HepG2 (cell line): ENCODE results near the gene PIWIL4. TPM values are rescaled to one million over a fixed set of nuclear protein-coding genes. Genes with fewer than 3 reads are reported as not detected.

ENCODE experiments used
- ATAC-seq: fragments of 200-7000 bp; cut with Tn5 transposase; 3 replicates; pipeline ENCODE4 v1.9.1; 2020; ENCODE audit warnings: mild to moderate bottlenecking, moderate library complexity
- BruUV-seq: library from RNA; stranded (reverse); fragments of 400-500 nt; replicated peaks from 2 replicates; lab custom pipeline; 2021; lab: Mats Ljungman, UMichigan
- CTCF ChIA-PET: fragments of 300-600 bp; formaldehyde crosslinking; extraction: SDS; loops from one replicate; lab custom pipeline; 2021; ENCODE audit warnings: low total read pairs, inconsistent platforms, low intra/inter-chr PET ratio; lab: Yijun Ruan, JAX
- POLR2A ChIA-PET: fragments of 350-600 bp; sonication (Branson Sonifier 250); formaldehyde crosslinking; loops from one replicate; lab custom pipeline; 2020; ENCODE audit warnings: antibody characterized with exemption, inconsistent platforms; lab: Yijun Ruan, JAX
- DNase-seq: peaks from one replicate; pipeline ENCODE4 v3.0.0-alpha.2; 2015; ENCODE audit warnings: low spot score
- FAIRE-seq: peaks from 3 replicates; lab custom pipeline; 2011; peaks lifted over from hg19 to GRCh38; lab: Jason Lieb, UNC
- H2AFZ ChIP-seq: one replicate; pipeline ENCODE4 v1.6.1; 2011; ENCODE audit warnings: low read length, inconsistent platforms
- H3K27ac ChIP-seq: fragments of 300-600 bp; 3 replicates; pipeline ENCODE4 v1.8.0; 2011; ENCODE audit warnings: mixed run types, mild to moderate bottlenecking, mixed read lengths, low read length, inconsistent platforms; ENCODE audit not compliant: insufficient read depth; ENCODE audit errors: extremely low read length
- H3K27me3 ChIP-seq, 2 experiments: fragments of 200-600 bp in 1 of 2; 2 replicates in 1 of 2; 3 replicates in 1 of 2; pipeline versions ENCODE4 v1.6.0 to v1.8.0; 2011; ENCODE audit warnings: low read length in 2 of 2, mild to moderate bottlenecking in 2 of 2, moderate library complexity in 2 of 2, inconsistent platforms in 1 of 2; ENCODE audit not compliant: insufficient read depth in 2 of 2, control insufficient read depth in 1 of 2
- H3K36me3 ChIP-seq, 2 experiments: fragments of 200-600 bp in 1 of 2; replicated peaks in 1 of 2; 2 replicates in 1 of 2; 3 replicates in 1 of 2; pipeline versions ENCODE4 v1.5.1 to v1.8.0; 2011; ENCODE audit warnings: low read length in 2 of 2, inconsistent platforms in 1 of 2; ENCODE audit not compliant: insufficient read depth in 2 of 2, control insufficient read depth in 1 of 2
- H3K4me1 ChIP-seq: 2 replicates; pipeline ENCODE4 v1.5.1; 2012; ENCODE audit warnings: low read length, inconsistent platforms; ENCODE audit not compliant: insufficient read depth
- H3K4me2 ChIP-seq: 2 replicates; pipeline ENCODE4 v1.6.0; 2011; ENCODE audit warnings: low read depth, low read length, inconsistent platforms
- H3K4me3 ChIP-seq, 3 experiments: fragments of 200-600 bp in 1 of 3; sonication (generic), shearing (Covaris generic) in 1 of 3; replicated peaks in 1 of 3; 2 replicates each; pipeline ENCODE4 v1.5.1; 2011 to 2016; ENCODE audit warnings: low read length in 3 of 3, inconsistent platforms in 2 of 3, low read depth in 2 of 3, mild to moderate bottlenecking in 2 of 3, control low read depth in 1 of 3, mixed read lengths in 1 of 3; ENCODE audit not compliant: insufficient read depth in 1 of 3
- H3K79me2 ChIP-seq: one replicate; pipeline ENCODE4 v1.6.1; 2011; ENCODE audit warnings: low read length, inconsistent platforms; ENCODE audit not compliant: insufficient read depth
- H3K9ac ChIP-seq: 2 replicates; pipeline ENCODE4 v1.6.0; 2011; ENCODE audit warnings: mild to moderate bottlenecking, low read depth, low read length, inconsistent platforms; ENCODE audit not compliant: insufficient read depth
- H3K9me3 ChIP-seq: 2 replicates; pipeline ENCODE4 v1.5.1; 2012; ENCODE audit warnings: mild to moderate bottlenecking, low read length
- H4K20me1 ChIP-seq: 2 replicates; pipeline ENCODE4 v1.6.0; 2011; ENCODE audit warnings: inconsistent platforms, mild to moderate bottlenecking, low read length, moderate library complexity; ENCODE audit not compliant: insufficient read depth
- GATA4 ChIP-seq: sonication (generic); IDR thresholded peaks from 2 replicates; pipeline ENCODE4 v1.6.1; 2016; ENCODE audit warnings: antibody characterized with exemption, low read depth, borderline replicate concordance
- PPARG ChIP-seq: conservative IDR thresholded peaks from 2 replicates; pipeline ENCODE4 v1.6.1; 2016; ENCODE audit warnings: missing biosample characterization, missing genetic modification reagents
- ZKSCAN5 ChIP-seq: sonication (generic); formaldehyde crosslinking; IDR thresholded peaks from 2 replicates; pipeline ENCODE4 v1.5.1; 2020; ENCODE audit warnings: mild to moderate bottlenecking, missing genetic modification reagents
- WGBS: methylation state at CpG from one replicate; pipeline ENCODE4 v1.1.6; 2017; ENCODE audit warnings: low lambda C conversion rate; 5-methylcytosine and 5-hydroxymethylcytosine counted together
- in situ Hi-C: cut with HindIII; loops from 2 replicates; pipeline ENCODE4 v1.10.0; 2017; ENCODE audit warnings: low pct_unique_long_range_greater_than_20kb; ENCODE audit not compliant: extremely low pct_ligation_motif_present
- intact Hi-C: fragments of 100-400 bp; cut with micrococcal nuclease; formaldehyde crosslinking; loops from one replicate; pipeline ENCODE4 v1.10.0; 2022; ENCODE audit not compliant: unreplicated experiment
- polyA plus RNA-seq, 8 experiments: library from polyadenylated mRNA; depleted of rRNA in 3 of 8; stranded (reverse) in 7 of 8; unstranded in 1 of 8; fragments of >200 nt; fragmentation: Illumina TruSeq in 4 of 8; extraction: Trizol in 4 of 8; gene quantifications; 2 replicates each; pipeline versions ENCODE4 v1.2.1 to v1.2.3, GENCODE V29; 2011 to 2016; ENCODE audit warnings: low read depth in 4 of 8, missing spikeins in 1 of 8, mixed read lengths in 1 of 8; ENCODE audit not compliant: insufficient read depth in 1 of 8
- total RNA-seq, 5 experiments: library from RNA; depleted of rRNA; stranded (reverse); fragments of >200 nt; fragmentation: Illumina TruSeq; extraction: Trizol; gene quantifications; 2 replicates each; pipeline ENCODE4 v1.2.3, GENCODE V29; 2016; ENCODE audit warnings: low read depth in 1 of 5
- TF ChIP-seq, protein P1 (sequence below): sonication (generic); formaldehyde crosslinking; IDR thresholded peaks from 2 replicates; pipeline ENCODE4 v1.4.0; 2020; ENCODE audit warnings: missing genetic modification reagents

PIWIL4 gene
- total and polyA plus RNA-seq, 2 of the 13 experiments (the other 11 are each of a cell fraction or from before 2014, with no cell fraction given), result 0.08 TPM; not detected in 1

DNA sequence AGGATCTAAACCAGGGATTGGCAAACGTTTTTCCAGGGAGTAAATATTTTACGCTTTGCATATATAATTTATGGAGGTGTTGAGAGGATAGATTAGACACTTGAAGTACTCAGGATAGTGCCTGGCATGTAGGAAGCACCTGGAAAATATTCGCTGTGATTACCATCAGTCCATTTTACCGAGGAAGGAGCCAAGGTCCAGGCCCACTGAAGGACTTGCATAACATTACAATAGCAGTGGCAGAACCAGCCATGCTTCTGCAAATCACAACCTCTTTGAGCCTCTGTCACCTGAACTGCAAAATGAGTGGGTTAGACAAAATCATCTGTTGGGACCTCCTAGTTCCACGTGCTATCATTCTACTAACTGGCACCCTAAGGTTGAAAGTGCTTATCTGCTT, 18.0 kb upstream of the PIWIL4 start:
- Histone ChIP-seq H4K20me1 (no peaks in the 10 kb centered on the region), H3K4me3 (no peak overlapping the region), H3K27ac (no peak overlapping the region), H3K9me3 (no peaks in the 10 kb centered on the region), H3K4me2 (no peak overlapping the region), H3K9ac (no peak overlapping the region), H3K27me3 (no peaks in the 10 kb centered on the region; a peak in 1 of 5 replicates), H3K36me3 (no peaks in the 10 kb centered on the region), H2AFZ (no peak overlapping the region), H3K79me2 (no peaks in the 10 kb centered on the region)
- ATAC-seq, result no peak
- DNase-seq, result no peak
- no peak for FAIRE-seq
- intact Hi-C loops, result no loop called here
- POLR2A ChIA-PET, result no interaction called here
- in situ Hi-C loops, result no loop called here
- TF ChIP-seq ZKSCAN5 (CRISPR knock-in tag) (no peak), PPARG (CRISPR knock-in tag) (no peak), GATA4 (no peak)
- TF ChIP-seq, protein P1, sequence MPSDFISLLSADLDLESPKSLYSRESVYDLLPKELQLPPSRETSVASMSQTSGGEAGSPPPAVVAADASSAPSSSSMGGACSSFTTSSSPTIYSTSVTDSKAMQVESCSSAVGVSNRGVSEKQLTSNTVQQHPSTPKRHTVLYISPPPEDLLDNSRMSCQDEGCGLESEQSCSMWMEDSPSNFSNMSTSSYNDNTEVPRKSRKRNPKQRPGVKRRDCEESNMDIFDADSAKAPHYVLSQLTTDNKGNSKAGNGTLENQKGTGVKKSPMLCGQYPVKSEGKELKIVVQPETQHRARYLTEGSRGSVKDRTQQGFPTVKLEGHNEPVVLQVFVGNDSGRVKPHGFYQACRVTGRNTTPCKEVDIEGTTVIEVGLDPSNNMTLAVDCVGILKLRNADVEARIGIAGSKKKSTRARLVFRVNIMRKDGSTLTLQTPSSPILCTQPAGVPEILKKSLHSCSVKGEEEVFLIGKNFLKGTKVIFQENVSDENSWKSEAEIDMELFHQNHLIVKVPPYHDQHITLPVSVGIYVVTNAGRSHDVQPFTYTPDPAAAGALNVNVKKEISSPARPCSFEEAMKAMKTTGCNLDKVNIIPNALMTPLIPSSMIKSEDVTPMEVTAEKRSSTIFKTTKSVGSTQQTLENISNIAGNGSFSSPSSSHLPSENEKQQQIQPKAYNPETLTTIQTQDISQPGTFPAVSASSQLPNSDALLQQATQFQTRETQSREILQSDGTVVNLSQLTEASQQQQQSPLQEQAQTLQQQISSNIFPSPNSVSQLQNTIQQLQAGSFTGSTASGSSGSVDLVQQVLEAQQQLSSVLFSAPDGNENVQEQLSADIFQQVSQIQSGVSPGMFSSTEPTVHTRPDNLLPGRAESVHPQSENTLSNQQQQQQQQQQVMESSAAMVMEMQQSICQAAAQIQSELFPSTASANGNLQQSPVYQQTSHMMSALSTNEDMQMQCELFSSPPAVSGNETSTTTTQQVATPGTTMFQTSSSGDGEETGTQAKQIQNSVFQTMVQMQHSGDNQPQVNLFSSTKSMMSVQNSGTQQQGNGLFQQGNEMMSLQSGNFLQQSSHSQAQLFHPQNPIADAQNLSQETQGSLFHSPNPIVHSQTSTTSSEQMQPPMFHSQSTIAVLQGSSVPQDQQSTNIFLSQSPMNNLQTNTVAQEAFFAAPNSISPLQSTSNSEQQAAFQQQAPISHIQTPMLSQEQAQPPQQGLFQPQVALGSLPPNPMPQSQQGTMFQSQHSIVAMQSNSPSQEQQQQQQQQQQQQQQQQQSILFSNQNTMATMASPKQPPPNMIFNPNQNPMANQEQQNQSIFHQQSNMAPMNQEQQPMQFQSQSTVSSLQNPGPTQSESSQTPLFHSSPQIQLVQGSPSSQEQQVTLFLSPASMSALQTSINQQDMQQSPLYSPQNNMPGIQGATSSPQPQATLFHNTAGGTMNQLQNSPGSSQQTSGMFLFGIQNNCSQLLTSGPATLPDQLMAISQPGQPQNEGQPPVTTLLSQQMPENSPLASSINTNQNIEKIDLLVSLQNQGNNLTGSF (CRISPR knock-in tag), result no peak
- TF ChIP-seq, all 625 proteins: peak for 0
- 13% methylated on average over 5 of the region's 5 CpGs for WGBS
- no peaks in the 10 kb centered on the region for H3K4me1 ChIP-seq
- no TSS peak for BruUV-seq
- CTCF ChIA-PET, result no interaction called here
